Measurements from ENCODE around the gene TMEM256. TPM values are rescaled to one million over a fixed set of nuclear protein-coding genes. Genes with fewer than 3 reads are reported as not detected.

The TMEM256 gene
- total RNA-seq, 1 donor from 2014 or later: 45.9 TPM

DNA sequence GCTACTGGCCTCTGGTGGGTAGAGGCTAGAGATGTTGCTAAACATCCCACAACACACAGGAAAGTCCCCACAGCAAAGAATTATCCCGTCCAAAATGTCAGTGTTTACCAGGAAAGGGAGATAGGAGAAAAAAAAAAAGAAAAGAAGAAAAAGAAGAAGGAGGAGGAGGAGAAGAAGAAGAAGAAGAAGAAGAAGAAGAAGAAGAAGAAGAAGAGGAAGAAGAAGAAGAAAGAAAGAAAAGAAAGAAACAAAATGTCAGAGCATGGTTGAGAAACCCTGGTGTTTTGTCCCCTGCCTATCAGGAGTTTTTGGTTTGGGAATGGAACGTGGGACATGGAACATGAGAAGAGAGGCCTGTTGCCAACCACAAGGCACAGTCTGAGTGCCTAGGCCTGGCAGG lies 46.5 kb downstream of the TMEM256 start:
- TF ChIP-seq, protein P1, sequence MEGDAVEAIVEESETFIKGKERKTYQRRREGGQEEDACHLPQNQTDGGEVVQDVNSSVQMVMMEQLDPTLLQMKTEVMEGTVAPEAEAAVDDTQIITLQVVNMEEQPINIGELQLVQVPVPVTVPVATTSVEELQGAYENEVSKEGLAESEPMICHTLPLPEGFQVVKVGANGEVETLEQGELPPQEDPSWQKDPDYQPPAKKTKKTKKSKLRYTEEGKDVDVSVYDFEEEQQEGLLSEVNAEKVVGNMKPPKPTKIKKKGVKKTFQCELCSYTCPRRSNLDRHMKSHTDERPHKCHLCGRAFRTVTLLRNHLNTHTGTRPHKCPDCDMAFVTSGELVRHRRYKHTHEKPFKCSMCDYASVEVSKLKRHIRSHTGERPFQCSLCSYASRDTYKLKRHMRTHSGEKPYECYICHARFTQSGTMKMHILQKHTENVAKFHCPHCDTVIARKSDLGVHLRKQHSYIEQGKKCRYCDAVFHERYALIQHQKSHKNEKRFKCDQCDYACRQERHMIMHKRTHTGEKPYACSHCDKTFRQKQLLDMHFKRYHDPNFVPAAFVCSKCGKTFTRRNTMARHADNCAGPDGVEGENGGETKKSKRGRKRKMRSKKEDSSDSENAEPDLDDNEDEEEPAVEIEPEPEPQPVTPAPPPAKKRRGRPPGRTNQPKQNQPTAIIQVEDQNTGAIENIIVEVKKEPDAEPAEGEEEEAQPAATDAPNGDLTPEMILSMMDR (IDR thresholded peaks at IDR 0.05): no peak
- DNase-seq (ENCODE audit: extremely low spot score, unreplicated experiment): no peak
- Mint-ChIP-seq H3K36me3 (ENCODE audit: unreplicated experiment) (no peaks in the 10 kb centered on the region), H3K27me3 (ENCODE audit: unreplicated experiment) (no peaks in the 10 kb centered on the region), H3K4me1 (ENCODE audit: unreplicated experiment) (peaks cover 34% of the 10 kb centered on the region), H3K27ac (ENCODE audit: unreplicated experiment) (no peak overlapping the region), H3K9me3 (ENCODE audit: unreplicated experiment) (no peaks in the 10 kb centered on the region), H3K4me3 (ENCODE audit: unreplicated experiment) (no peak overlapping the region)

DNA sequence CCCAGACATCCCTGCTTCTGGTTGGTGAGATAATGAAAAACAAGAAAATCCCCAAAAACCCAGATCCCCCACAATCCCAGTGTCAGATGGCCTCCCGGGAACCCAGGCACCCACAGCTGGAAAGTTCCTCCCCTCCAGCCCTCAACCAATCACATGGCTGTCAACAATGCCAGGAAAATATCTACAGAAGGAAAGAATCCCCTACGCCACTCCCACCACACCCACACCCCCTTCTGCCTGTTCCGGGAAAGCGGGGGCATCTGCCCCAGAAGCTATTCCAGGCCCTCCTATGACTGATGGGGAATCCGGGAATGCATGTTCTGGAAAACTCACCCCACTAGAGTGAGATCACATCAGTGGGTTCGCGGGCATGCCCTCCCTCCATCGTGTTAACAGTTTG lies 47.1 kb downstream of the TMEM256 start:
- no peak overlapping the region for H3K27ac Mint-ChIP-seq (ENCODE audit: unreplicated experiment)
- no peaks in the 10 kb centered on the region for H3K27me3 Mint-ChIP-seq (ENCODE audit: unreplicated experiment)
- H3K4me1 Mint-ChIP-seq (ENCODE audit: unreplicated experiment): peaks cover 36% of the 10 kb centered on the region
- no peak overlapping the region for H3K4me3 Mint-ChIP-seq (ENCODE audit: unreplicated experiment)
- DNase-seq (ENCODE audit: extremely low spot score, unreplicated experiment): no peak
- H3K36me3 Mint-ChIP-seq (ENCODE audit: unreplicated experiment): no peaks in the 10 kb centered on the region
- TF ChIP-seq, protein P1 (IDR thresholded peaks at IDR 0.05): no peak
- no peaks in the 10 kb centered on the region for H3K9me3 Mint-ChIP-seq (ENCODE audit: unreplicated experiment)

DNA sequence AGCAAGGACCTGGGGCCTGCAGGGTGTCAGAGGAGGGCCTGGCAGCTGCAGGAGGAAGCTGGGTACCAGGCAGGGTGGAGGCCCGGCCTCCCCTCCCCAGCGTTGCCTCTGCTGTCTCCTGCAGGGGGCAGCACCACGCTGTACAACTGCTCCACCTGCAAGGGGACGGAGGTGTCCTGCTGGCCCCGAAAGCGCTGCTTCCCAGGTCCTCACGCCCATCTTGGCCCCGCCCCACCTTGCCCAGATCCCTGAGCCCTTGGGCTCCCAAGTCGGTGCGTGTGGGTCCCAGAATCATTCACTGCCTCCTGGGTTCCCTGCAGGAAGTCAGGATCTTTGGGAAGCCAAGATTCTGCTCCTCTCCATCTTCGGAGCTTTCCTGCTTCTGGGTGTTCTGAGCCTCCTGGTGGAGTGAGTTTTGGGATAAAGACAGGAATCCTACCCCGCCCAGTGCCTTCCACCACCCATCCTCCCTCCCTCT lies 47.8 kb downstream of the TMEM256 start:
- H3K9me3 Mint-ChIP-seq (ENCODE audit: unreplicated experiment): no peaks in the 10 kb centered on the region
- DNase-seq (ENCODE audit: extremely low spot score, unreplicated experiment): peak; percentile 91
- no peaks in the 10 kb centered on the region for H3K36me3 Mint-ChIP-seq (ENCODE audit: unreplicated experiment)
- H3K27ac Mint-ChIP-seq (ENCODE audit: unreplicated experiment): no peak overlapping the region
- peaks cover 38% of the 10 kb centered on the region for H3K4me1 Mint-ChIP-seq (ENCODE audit: unreplicated experiment)
- H3K27me3 Mint-ChIP-seq (ENCODE audit: unreplicated experiment): no peaks in the 10 kb centered on the region
- TF ChIP-seq, protein P1 (IDR thresholded peaks at IDR 0.05): peak; percentile 92
- no peak overlapping the region for H3K4me3 Mint-ChIP-seq (ENCODE audit: unreplicated experiment)

DNA sequence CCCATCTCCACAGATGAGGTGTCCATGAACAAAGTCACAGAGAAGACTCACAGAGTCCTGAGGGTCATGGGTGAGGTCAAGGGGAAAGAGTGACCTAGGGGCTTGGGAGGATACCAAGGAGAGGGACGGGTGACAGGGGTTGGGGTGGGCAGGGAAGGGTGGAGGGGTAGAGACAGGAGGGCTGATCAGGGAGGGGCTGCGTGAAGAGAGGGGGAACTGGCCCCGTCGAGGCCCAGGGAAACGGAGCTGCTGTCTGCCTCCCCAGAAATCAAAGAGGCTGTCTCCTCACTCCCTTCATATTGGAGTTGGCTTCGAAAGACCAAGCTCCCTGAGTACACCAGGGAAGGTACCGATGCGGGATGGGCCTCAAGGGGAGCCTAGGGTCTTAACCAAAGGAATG lies 48.3 kb downstream of the TMEM256 start:
- Mint-ChIP-seq H3K36me3 (ENCODE audit: unreplicated experiment) (no peaks in the 10 kb centered on the region), H3K9me3 (ENCODE audit: unreplicated experiment) (no peaks in the 10 kb centered on the region), H3K27me3 (ENCODE audit: unreplicated experiment) (no peaks in the 10 kb centered on the region), H3K4me1 (ENCODE audit: unreplicated experiment) (peaks cover 38% of the 10 kb centered on the region), H3K4me3 (ENCODE audit: unreplicated experiment) (no peak overlapping the region), H3K27ac (ENCODE audit: unreplicated experiment) (peak overlapping the region; percentile 11)
- DNase-seq (ENCODE audit: extremely low spot score, unreplicated experiment): no peak
- TF ChIP-seq, protein P1 (IDR thresholded peaks at IDR 0.05): no peak

DNA sequence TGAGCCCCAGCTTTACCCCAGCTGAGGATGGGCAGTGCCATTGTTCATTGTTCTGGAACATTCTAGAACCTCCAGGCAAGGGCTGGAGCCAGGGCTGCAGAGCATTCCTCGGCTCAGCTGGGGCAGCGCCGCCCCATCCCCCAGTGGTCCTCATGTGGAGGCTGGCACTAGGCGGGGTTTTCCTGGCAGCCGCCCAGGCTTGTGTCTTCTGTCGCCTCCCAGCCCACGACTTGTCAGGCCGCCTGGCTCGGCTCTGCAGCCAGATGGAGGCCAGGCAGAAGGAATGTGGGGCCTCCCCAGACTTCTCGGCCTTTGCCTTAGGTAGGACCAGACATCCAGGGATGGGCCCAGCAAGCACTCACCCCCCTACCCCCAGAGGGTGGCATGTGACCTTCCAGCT lies 48.8 kb downstream of the TMEM256 start, which contains the start of gene TMEM95:
Gene TMEM95 (plus strand): TSS at position 104 of the 400 bp plus-strand sequence. CDS start 49 bp downstream, at position 153.
- DNase-seq (ENCODE audit: extremely low spot score, unreplicated experiment): no peak
- Mint-ChIP-seq H3K9me3 (ENCODE audit: unreplicated experiment) (no peaks in the 10 kb centered on the region), H3K36me3 (ENCODE audit: unreplicated experiment) (no peaks in the 10 kb centered on the region), H3K27me3 (ENCODE audit: unreplicated experiment) (no peaks in the 10 kb centered on the region), H3K4me3 (ENCODE audit: unreplicated experiment) (no peak within 1 kb of the TSS), H3K27ac (ENCODE audit: unreplicated experiment) (peak within 1 kb of the TSS; percentile 43), H3K4me1 (ENCODE audit: unreplicated experiment) (peaks cover 38% of the 10 kb centered on the region)
- TF ChIP-seq, protein P1 (IDR thresholded peaks at IDR 0.05): no peak
